ENCODE measurements around the gene ARL8B.

GRCh38 chr3:5172018-5172417 is 49.9 kb downstream of the ARL8B start:
- TF ChIP-seq, protein P1, sequence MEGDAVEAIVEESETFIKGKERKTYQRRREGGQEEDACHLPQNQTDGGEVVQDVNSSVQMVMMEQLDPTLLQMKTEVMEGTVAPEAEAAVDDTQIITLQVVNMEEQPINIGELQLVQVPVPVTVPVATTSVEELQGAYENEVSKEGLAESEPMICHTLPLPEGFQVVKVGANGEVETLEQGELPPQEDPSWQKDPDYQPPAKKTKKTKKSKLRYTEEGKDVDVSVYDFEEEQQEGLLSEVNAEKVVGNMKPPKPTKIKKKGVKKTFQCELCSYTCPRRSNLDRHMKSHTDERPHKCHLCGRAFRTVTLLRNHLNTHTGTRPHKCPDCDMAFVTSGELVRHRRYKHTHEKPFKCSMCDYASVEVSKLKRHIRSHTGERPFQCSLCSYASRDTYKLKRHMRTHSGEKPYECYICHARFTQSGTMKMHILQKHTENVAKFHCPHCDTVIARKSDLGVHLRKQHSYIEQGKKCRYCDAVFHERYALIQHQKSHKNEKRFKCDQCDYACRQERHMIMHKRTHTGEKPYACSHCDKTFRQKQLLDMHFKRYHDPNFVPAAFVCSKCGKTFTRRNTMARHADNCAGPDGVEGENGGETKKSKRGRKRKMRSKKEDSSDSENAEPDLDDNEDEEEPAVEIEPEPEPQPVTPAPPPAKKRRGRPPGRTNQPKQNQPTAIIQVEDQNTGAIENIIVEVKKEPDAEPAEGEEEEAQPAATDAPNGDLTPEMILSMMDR (conservative IDR thresholded peaks at IDR 0.05 in 1 of 2, IDR thresholded peaks at IDR 0.05 in 1 of 2; ENCODE audit: low read depth in 1 of 2, low read length in 2 of 2), result no peak
- TF ChIP-seq EZH2 (IDR thresholded peaks at IDR 0.05; ENCODE audit: low read length, missing control alignments), result no peak

Data from fibroblast of lung (primary cell).